B cell (primary cell): ENCODE data around the gene TSPAN9. TPM values are rescaled to one million over a fixed set of nuclear protein-coding genes. Genes with fewer than 3 reads are reported as not detected.

ENCODE experiments used
- ATAC-seq: fragments of 200-7000 bp; cut with Tn5 transposase; one replicate; pipeline ENCODE4 v1.10.0; 2021; ENCODE audit warnings: low read depth, mild to moderate bottlenecking, moderate number of reproducible peaks, moderate library complexity
- CTCF ChIA-PET: fragments of 350-600 bp; sonication (Branson Sonifier 250); formaldehyde crosslinking; loops from one replicate; lab custom pipeline; 2021; ENCODE audit warnings: antibody characterized with exemption, inconsistent platforms; lab: Charles Lee
- POLR2A ChIA-PET: fragments of 350-600 bp; sonication (Branson Sonifier 250); formaldehyde crosslinking; loops from one replicate; lab custom pipeline; 2021; ENCODE audit warnings: antibody characterized with exemption; lab: Charles Lee
- DNase-seq: peaks from one replicate; pipeline ENCODE4 v3.0.0; 2013
- H2AFZ ChIP-seq: 2 replicates; pipeline ENCODE4 v1.6.1; 2012; ENCODE audit warnings: mild to moderate bottlenecking, low read depth, low read length; ENCODE audit not compliant: insufficient read depth, poor library complexity, severe bottlenecking
- H3K27ac ChIP-seq, 2 donors: 1 replicate in 1 of 2; 2 replicates in 1 of 2; pipeline ENCODE4 v1.5.1; 2012 to 2013; ENCODE audit warnings: low read length in 2 of 2, mild to moderate bottlenecking in 2 of 2, moderate library complexity in 1 of 2
- H3K27me3 ChIP-seq, 4 experiments: fragments of 200-600 bp in 1 of 4; sonication (generic) in 1 of 4; replicated peaks in 1 of 4; 1 replicate in 2 of 4; 2 replicates in 2 of 4; pipeline versions ENCODE4 v1.6.1 to v1.7.0; 2013 to 2016; ENCODE audit warnings: low read length in 3 of 4, mild to moderate bottlenecking in 2 of 4, mixed read lengths in 1 of 4, moderate library complexity in 1 of 4; ENCODE audit not compliant: insufficient read depth in 4 of 4, control insufficient read depth in 3 of 4; ENCODE audit errors: control extremely low read depth in 1 of 4
- H3K36me3 ChIP-seq, 2 experiments: replicated peaks in 1 of 2; 1 replicate in 1 of 2; 2 replicates in 1 of 2; pipeline versions ENCODE4 v1.6.1 to v1.7.1; 2013; ENCODE audit warnings: low read length in 1 of 2; ENCODE audit not compliant: insufficient read depth in 2 of 2, control insufficient read depth in 1 of 2; ENCODE audit errors: control extremely low read depth in 1 of 2, extremely low read depth in 1 of 2
- H3K4me1 ChIP-seq, 2 donors: fragments of 200-600 bp in 1 of 2; sonication (generic) in 1 of 2; 1 replicate in 1 of 2; 2 replicates in 1 of 2; pipeline versions ENCODE4 v1.5.1 to v1.6.1; 2013 to 2017; ENCODE audit warnings: low read length in 2 of 2; ENCODE audit not compliant: control insufficient read depth in 2 of 2, insufficient read depth in 2 of 2
- H3K4me2 ChIP-seq: replicated peaks from 2 replicates; pipeline ENCODE3; 2012; ENCODE audit warnings: mild to moderate bottlenecking, low read depth, low read length; ENCODE audit not compliant: poor library complexity, severe bottlenecking
- H3K4me3 ChIP-seq, 5 experiments: fragments of 200-600 bp in 1 of 5; sonication (generic) in 1 of 5; 1 replicate in 3 of 5; 2 replicates in 2 of 5; pipeline versions ENCODE4 v1.5.1 to v1.7.0; 2011 to 2016; ENCODE audit warnings: low read length in 4 of 5, mild to moderate bottlenecking in 4 of 5, low read depth in 2 of 5, control low read depth in 1 of 5, moderate library complexity in 1 of 5; ENCODE audit not compliant: insufficient read depth in 1 of 5; ENCODE audit errors: control extremely low read depth in 1 of 5, extremely low read depth in 1 of 5
- H3K79me2 ChIP-seq: fragments of 200-600 bp; sonication (generic); one replicate; pipeline ENCODE4 v1.6.0; 2016; ENCODE audit warnings: low read length; ENCODE audit not compliant: control insufficient read depth, insufficient read depth
- H3K9ac ChIP-seq: fragments of 200-600 bp; sonication (generic); 2 replicates; pipeline ENCODE4 v1.6.1; 2017; ENCODE audit warnings: mild to moderate bottlenecking, low read length, moderate library complexity
- H3K9me3 ChIP-seq, 3 donors: one replicate each; pipeline versions ENCODE4 v1.6.1 to v1.7.1; 2013; ENCODE audit warnings: low read length in 2 of 3; ENCODE audit not compliant: control insufficient read depth in 2 of 3, insufficient read depth in 1 of 3; ENCODE audit errors: control extremely low read depth in 1 of 3
- H4K20me1 ChIP-seq: 2 replicates; pipeline ENCODE4 v1.6.0; 2012; ENCODE audit warnings: mild to moderate bottlenecking, low read length; ENCODE audit not compliant: insufficient read depth, control insufficient read depth, poor library complexity, severe bottlenecking
- H3K27ac Mint-ChIP-seq: one replicate; pipeline ENCODE4 v1.8.0; 2021; ENCODE audit warnings: mixed read lengths
- H3K27me3 Mint-ChIP-seq: one replicate; pipeline ENCODE4 v1.8.0; 2021; ENCODE audit warnings: mixed read lengths
- H3K4me1 Mint-ChIP-seq: one replicate; pipeline ENCODE4 v1.8.0; 2021; ENCODE audit warnings: mixed read lengths
- H3K4me3 Mint-ChIP-seq: one replicate; pipeline ENCODE4 v1.8.0; 2021; ENCODE audit warnings: mixed read lengths
- H3K9me3 Mint-ChIP-seq: one replicate; pipeline ENCODE4 v1.8.0; 2022; ENCODE audit warnings: mixed read lengths; ENCODE audit not compliant: insufficient read depth
- CTCF ChIP-seq: fragments of 200-600 bp; IDR thresholded peaks from one replicate; pipeline ENCODE4 v1.8.0; 2022; ENCODE audit warnings: antibody characterized with exemption, mild to moderate bottlenecking
- EZH2 ChIP-seq: IDR thresholded peaks from 2 replicates; pipeline ENCODE4 v1.6.1; 2012; ENCODE audit warnings: borderline replicate concordance, low read depth, mild to moderate bottlenecking, moderate library complexity, low read length; ENCODE audit not compliant: insufficient read depth, poor library complexity, severe bottlenecking
- WGBS: methylation state at CpG from one replicate; pipeline ENCODE4 v1.1.5; 2013; ENCODE audit warnings: missing lambda C conversion rate; ENCODE audit not compliant: insufficient coverage; 5-methylcytosine and 5-hydroxymethylcytosine counted together
- intact Hi-C: fragments of 100-400 bp; cut with micrococcal nuclease; formaldehyde crosslinking; loops from one replicate; pipeline ENCODE4 v1.10.0; 2022
- polyA plus RNA-seq: library from polyadenylated mRNA; depleted of rRNA; stranded (reverse); fragments of >200 nt; gene quantifications from 2 replicates; pipeline ENCODE4 v1.2.3, GENCODE V29; 2012
- total RNA-seq, 2 donors: library from RNA; stranded (reverse); fragments of 120-200 nt in 1 of 2; gene quantifications; 1 replicate in 1 of 2; 2 replicates in 1 of 2; pipeline versions ENCODE4 v1.2.3 to v1.2.4, GENCODE V29; 2013 to 2022

The TSPAN9 gene
- total and polyA plus RNA-seq, 2 donors (not counting 1 experiment from before 2014, with no cell fraction given), result 0.15 to 0.37 TPM

- intact Hi-C loops, result loop anchor here (10.0 kb wide), 1 partner anchor 967 kb away; the partner anchor contains the start of gene CCND2
- Histone ChIP-seq H3K79me2 (no peaks in the 10 kb centered on the region), H3K27me3 (peaks cover 0 to 7% (median 0%) of the 10 kb centered on the region in 4 experiments), H4K20me1 (no peaks in the 10 kb centered on the region), H3K9ac (no peak overlapping the region), H3K4me1 (no peaks in the 10 kb centered on the region), H3K9me3 (no peaks in the 10 kb centered on the region), H3K4me3 (no peak overlapping the region), H3K4me2 (no peak overlapping the region), H3K27ac (no peak overlapping the region), H3K36me3 (no peaks in the 10 kb centered on the region), H2AFZ (no peak overlapping the region)
- Mint-ChIP-seq H3K4me3 (no peak overlapping the region), H3K4me1 (no peaks in the 10 kb centered on the region), H3K27me3 (peaks cover 13% of the 10 kb centered on the region), H3K27ac (no peak overlapping the region), H3K9me3 (no peaks in the 10 kb centered on the region)
- 96% methylated on average over 7 of the region's 8 CpGs for WGBS
- POLR2A ChIA-PET, result no interaction called here
- DNase-seq (no peak), ATAC-seq (no peak)
- CTCF ChIA-PET, result interaction anchor here (1.6 kb wide), 1 partner anchor 7 kb away, joined by 8 read pairs; no protein-coding TSS in a partner anchor
- no peak for TF ChIP-seq CTCF
- TF ChIP-seq EZH2, result no peak
Measured at GRCh38 chr12:3308063-3308462, 230.9 kb downstream of the TSPAN9 start.

- no peaks in the 10 kb centered on the region for H3K4me1 ChIP-seq
- POLR2A ChIA-PET, result no interaction called here
- 81% methylated on average over 7 of the region's 9 CpGs for WGBS
- Mint-ChIP-seq H3K27ac (no peak overlapping the region), H3K4me1 (no peaks in the 10 kb centered on the region), H3K9me3 (no peaks in the 10 kb centered on the region), H3K4me3 (no peak overlapping the region), H3K27me3 (peaks cover 14% of the 10 kb centered on the region)
- H3K27me3 ChIP-seq, result peaks cover 0 to 7% (median 0%) of the 10 kb centered on the region in 4 experiments
- intact Hi-C loops, result loop anchor here (10.0 kb wide), 1 partner anchor 966 kb away; the partner anchor contains the start of gene CCND2
- H3K9me3 ChIP-seq, result no peaks in the 10 kb centered on the region
- ATAC-seq (no peak), DNase-seq (no peak)
- H3K79me2 ChIP-seq, result no peaks in the 10 kb centered on the region
- no peak overlapping the region for H3K4me3 ChIP-seq
- TF ChIP-seq CTCF (no peak), EZH2 (no peak)
- H2AFZ ChIP-seq, result no peak overlapping the region
- no peak overlapping the region for H3K9ac ChIP-seq
- no peaks in the 10 kb centered on the region for H4K20me1 ChIP-seq
- CTCF ChIA-PET, result interaction anchor here (1.6 kb wide), 1 partner anchor 8 kb away, joined by 8 read pairs; no protein-coding TSS in a partner anchor
- no peak overlapping the region for H3K4me2 ChIP-seq
- H3K27ac ChIP-seq, result no peak overlapping the region
- no peaks in the 10 kb centered on the region for H3K36me3 ChIP-seq
Measured at GRCh38 chr12:3308609-3309008, 231.4 kb downstream of the TSPAN9 start.
